Esophagus squamous epithelium (tissue), 5 donors: ENCODE data around the gene IGLL5. TPM values are rescaled to one million over a fixed set of nuclear protein-coding genes. Genes with fewer than 3 reads are reported as not detected.

Experiments
- DNase-seq: peaks from one replicate; lab custom pipeline; 2025; lab: John Stamatoyannopoulos, UW
- H3K27ac ChIP-seq, 4 donors: fragments of 200-600 bp; sonication (generic); one replicate each; pipeline ENCODE4 v1.5.1; 2016 to 2019; ENCODE audit warnings: mild to moderate bottlenecking in 1 of 4
- H3K27me3 ChIP-seq, 4 donors: fragments of 200-600 bp; sonication (generic); 1 replicate in 3 of 4; 2 replicates in 1 of 4; pipeline versions ENCODE4 v1.5.1 to v1.6.0; 2017 to 2021; ENCODE audit warnings: antibody characterized with exemption in 1 of 4
- H3K36me3 ChIP-seq, 3 donors: fragments of 200-600 bp; sonication (generic); one replicate each; pipeline ENCODE4 v1.5.1; 2016 to 2019
- H3K4me1 ChIP-seq, 3 donors: fragments of 200-600 bp; sonication (generic); one replicate each; pipeline ENCODE4 v1.5.1; 2017 to 2019
- H3K4me3 ChIP-seq, 4 donors: fragments of 200-600 bp; sonication (generic); 1 replicate in 3 of 4; 2 replicates in 1 of 4; pipeline ENCODE4 v1.5.1; 2016 to 2019; ENCODE audit warnings: mild to moderate bottlenecking in 2 of 4, moderate library complexity in 1 of 4
- H3K9me3 ChIP-seq, 3 donors: fragments of 200-600 bp; sonication (generic); one replicate each; pipeline ENCODE4 v1.5.1; 2016 to 2019
- POLR2A ChIP-seq, 4 donors: fragments of 450-650 bp; IDR thresholded peaks; one replicate each; pipeline ENCODE4 v1.6.1; 2017; ENCODE audit warnings: antibody characterized with exemption in 4 of 4, mild to moderate bottlenecking in 4 of 4, moderate library complexity in 3 of 4
- WGBS, 2 donors: methylation state at CpG; one replicate each; pipeline ENCODE4 v1.1.5; 2018; 5-methylcytosine and 5-hydroxymethylcytosine counted together
- intact Hi-C: fragments of 100-400 bp; cut with DNase I; formaldehyde crosslinking; loops from one replicate; pipeline ENCODE4 v1.15.0; 2022
- total RNA-seq, 4 donors: library from RNA; depleted of rRNA; stranded (reverse); fragments of >200 nt; gene quantifications; one replicate each; pipeline ENCODE4 v1.1.0, GENCODE V29; 2016
- TF ChIP-seq, protein P1 (sequence below), 6 experiments: fragments of 450-650 bp in 4 of 6; fragments of 200-600 bp in 2 of 6; sonication (generic) in 2 of 6; IDR thresholded peaks; one replicate each; pipeline ENCODE4 v1.5.1; 2016 to 2019; ENCODE audit warnings: antibody characterized with exemption in 6 of 6, mild to moderate bottlenecking in 4 of 6, moderate library complexity in 4 of 6
- donor health status: DM: yes; HTN: yes; CAD: no.

The IGLL5 gene
- total RNA-seq, 4 donors from 2014 or later: 5.0 to 20.7 TPM; not detected in 2

DNA sequence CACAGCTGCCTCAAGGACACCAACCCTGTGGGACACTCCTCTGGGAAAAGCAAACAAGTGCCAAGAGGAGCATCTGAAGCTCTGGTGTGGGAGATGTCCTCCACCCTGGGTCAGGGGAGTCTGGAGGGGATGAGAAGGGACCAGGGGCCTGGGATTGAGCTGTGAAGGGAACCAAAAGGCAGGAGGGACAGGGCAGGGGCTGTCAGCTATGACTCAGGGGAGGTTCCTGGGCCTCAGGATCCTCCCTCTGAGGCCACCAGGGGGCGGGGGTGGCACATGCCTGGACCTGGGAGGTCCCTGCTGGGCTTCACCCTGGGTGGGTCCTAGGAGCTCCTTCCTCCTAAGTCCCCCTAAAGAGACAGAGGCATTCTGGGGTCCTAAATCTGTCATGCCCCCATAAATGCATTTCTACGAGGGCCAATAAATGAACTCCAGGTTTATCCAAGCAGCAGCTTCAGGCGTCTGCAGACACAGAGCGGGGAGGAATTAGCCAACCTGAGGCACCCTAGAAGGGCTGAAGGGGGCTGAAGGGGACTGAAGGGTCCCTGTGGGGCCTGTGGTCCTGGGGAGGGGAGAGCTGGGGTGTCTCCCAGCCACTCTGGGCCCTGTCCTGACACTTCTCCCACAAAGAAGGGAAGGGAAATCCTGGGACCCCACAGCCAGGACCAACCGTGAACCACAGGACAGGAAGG lies 31.9 kb upstream of the IGLL5 start:
- TF ChIP-seq POLR2A (IDR thresholded peaks at IDR 0.05): no peak
- TF ChIP-seq, protein P1, sequence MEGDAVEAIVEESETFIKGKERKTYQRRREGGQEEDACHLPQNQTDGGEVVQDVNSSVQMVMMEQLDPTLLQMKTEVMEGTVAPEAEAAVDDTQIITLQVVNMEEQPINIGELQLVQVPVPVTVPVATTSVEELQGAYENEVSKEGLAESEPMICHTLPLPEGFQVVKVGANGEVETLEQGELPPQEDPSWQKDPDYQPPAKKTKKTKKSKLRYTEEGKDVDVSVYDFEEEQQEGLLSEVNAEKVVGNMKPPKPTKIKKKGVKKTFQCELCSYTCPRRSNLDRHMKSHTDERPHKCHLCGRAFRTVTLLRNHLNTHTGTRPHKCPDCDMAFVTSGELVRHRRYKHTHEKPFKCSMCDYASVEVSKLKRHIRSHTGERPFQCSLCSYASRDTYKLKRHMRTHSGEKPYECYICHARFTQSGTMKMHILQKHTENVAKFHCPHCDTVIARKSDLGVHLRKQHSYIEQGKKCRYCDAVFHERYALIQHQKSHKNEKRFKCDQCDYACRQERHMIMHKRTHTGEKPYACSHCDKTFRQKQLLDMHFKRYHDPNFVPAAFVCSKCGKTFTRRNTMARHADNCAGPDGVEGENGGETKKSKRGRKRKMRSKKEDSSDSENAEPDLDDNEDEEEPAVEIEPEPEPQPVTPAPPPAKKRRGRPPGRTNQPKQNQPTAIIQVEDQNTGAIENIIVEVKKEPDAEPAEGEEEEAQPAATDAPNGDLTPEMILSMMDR (IDR thresholded peaks at IDR 0.05): peak in 1 of 6 experiments; percentile 31
- intact Hi-C loops: no loop called here
- peaks cover 0 to 74% (median 0%) of the 10 kb centered on the region in 4 donors for H3K27me3 ChIP-seq
- DNase-seq: no peak
- no peak overlapping the region for H3K27ac ChIP-seq
- 67% methylated on average over 3 of the region's 5 CpGs; no CpG with 5 or more reads in 1 of the 2 donors for WGBS, 2 donors
- H3K36me3 ChIP-seq: no peaks in the 10 kb centered on the region
- H3K4me3 ChIP-seq: no peak overlapping the region
- H3K9me3 ChIP-seq: no peaks in the 10 kb centered on the region
- no peaks in the 10 kb centered on the region for H3K4me1 ChIP-seq

DNA sequence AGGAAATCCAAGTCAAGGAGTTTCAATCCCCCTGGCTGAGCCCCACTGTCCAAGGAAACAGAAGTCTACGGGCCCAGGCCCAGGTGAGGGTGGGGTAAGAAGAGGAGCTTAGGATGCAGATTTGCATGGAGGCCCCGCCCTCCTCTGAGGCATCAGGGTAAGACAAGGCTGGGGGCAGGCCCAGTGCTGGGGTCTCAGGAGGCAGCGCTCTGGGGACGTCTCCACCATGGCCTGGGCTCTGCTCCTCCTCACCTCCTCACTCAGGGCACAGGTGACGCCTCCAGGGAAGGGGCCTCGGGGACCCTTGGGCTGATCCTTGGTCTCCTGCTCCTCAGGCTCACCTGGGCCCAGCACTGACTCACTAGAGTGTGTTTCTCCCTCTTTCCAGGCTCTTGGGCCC lies 31.3 kb upstream of the IGLL5 start:
- no peak overlapping the region for H3K4me3 ChIP-seq
- TF ChIP-seq POLR2A (IDR thresholded peaks at IDR 0.05): no peak
- TF ChIP-seq, protein P1 (IDR thresholded peaks at IDR 0.05): no peak
- H3K27ac ChIP-seq: no peak overlapping the region
- intact Hi-C loops: no loop called here
- H3K27me3 ChIP-seq: peaks cover 0 to 74% (median 0%) of the 10 kb centered on the region in 4 donors
- DNase-seq: no peak
- no peaks in the 10 kb centered on the region for H3K9me3 ChIP-seq
- 64 to 66% methylated on average over 3 to 4 of the region's 6 CpGs for WGBS, 2 donors
- no peaks in the 10 kb centered on the region for H3K4me1 ChIP-seq
- no peaks in the 10 kb centered on the region for H3K36me3 ChIP-seq

DNA sequence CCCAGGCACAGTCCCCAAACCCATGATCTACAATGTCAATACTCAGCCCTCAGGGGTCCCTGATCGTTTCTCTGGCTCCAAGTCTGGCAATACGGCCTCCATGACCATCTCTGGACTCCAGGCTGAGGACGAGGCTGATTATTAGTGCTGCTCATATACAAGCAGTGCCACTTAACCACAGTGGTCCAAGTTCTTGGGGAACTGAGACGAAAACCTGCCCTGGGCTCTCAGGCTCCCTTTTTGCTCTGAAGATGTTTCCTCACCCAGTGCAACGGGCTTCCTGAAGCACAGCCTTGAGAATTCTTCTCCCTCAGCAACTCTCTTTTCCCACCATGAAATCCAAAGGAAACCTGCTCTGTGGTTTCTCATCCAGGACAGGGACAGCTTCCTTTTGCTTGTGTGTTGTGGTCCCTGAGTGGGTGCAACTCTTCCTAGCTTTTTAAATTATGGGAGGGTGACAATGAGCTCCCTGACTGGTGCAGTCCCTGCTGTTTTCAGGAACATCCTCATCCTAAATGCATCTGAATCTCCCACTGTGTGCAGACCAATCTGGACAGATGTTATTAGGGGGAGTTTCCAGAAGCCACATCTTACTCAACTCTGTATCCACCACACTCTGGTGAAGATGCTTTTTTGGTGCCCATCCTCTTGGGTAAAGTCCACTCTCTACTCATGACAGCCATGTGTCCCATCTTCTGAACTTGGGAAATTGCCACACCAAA lies 30.6 kb upstream of the IGLL5 start:
- DNase-seq: no peak
- intact Hi-C loops: no loop called here
- Histone ChIP-seq H3K4me3 (no peak overlapping the region), H3K36me3 (no peaks in the 10 kb centered on the region), H3K27me3 (peaks cover 0 to 70% (median 0%) of the 10 kb centered on the region in 4 donors), H3K9me3 (no peaks in the 10 kb centered on the region), H3K27ac (no peak overlapping the region), H3K4me1 (no peaks in the 10 kb centered on the region)
- whole genome bisulfite sequencing, 2 donors: 66 to 81% methylated on average over 4 to 5 of the region's 5 CpGs
- TF ChIP-seq POLR2A (IDR thresholded peaks at IDR 0.05): no peak
- TF ChIP-seq, protein P1 (IDR thresholded peaks at IDR 0.05): no peak

DNA sequence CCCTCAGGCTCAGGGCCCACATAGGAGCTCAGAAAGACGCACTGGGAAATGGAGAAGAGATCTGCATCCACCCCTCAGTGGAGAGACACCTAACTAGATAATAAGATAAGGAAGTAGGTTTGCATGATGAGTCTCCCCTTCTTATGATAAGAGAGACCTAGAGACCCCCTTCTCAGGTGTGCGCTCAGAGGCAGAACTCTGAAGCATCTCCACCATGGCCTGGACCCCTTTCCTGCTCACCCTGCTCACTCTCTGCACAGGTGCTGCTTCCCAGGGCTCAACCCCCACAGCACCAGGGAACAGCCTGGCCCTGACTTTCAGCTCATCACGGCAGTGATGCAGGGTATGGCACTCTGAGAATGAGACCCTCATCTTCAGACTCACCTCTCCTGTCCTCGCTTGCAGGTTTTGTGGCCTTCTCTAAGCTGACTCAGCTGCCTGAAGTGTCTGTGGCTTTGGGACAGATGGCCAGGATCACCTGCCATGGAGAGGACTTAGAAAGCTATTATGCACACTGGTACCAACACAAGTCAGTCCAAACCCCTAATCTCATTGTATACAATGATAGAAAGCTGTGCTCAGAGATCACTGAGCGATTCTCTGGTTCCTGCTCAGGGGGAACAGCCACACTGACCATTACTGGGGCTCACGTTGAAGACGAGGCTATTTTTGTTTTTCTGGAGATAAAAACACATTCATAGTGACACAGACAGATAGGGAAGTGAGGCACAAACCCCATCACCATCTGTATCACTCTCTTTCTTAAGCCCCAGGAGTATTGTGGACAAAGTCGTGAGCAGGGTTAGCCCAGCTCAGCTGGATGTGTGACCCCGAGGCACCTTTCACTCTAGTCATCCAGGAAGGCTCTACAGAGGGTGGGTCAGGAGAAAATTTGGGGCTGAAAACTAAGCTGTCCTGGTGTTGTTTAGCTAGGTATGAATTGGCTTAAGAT lies 29.7 kb upstream of the IGLL5 start:
- no peaks in the 10 kb centered on the region for H3K4me1 ChIP-seq
- no peaks in the 10 kb centered on the region for H3K9me3 ChIP-seq
- intact Hi-C loops: no loop called here
- 71 to 72% methylated on average over 8 of the region's 9 CpGs for WGBS, 2 donors
- no peak for DNase-seq
- H3K27ac ChIP-seq: no peak overlapping the region
- no peak overlapping the region for H3K4me3 ChIP-seq
- TF ChIP-seq POLR2A (IDR thresholded peaks at IDR 0.05): no peak
- TF ChIP-seq, protein P1 (IDR thresholded peaks at IDR 0.05): no peak
- no peaks in the 10 kb centered on the region for H3K36me3 ChIP-seq
- peaks cover 0 to 62% (median 0%) of the 10 kb centered on the region in 4 donors for H3K27me3 ChIP-seq
